ENCODE measurements around the gene ARL6IP6.

- TF ChIP-seq ZBTB1 (CRISPR knock-in tag; IDR thresholded peaks at IDR 0.05; ENCODE audit: borderline replicate concordance) (no peak), EEA1 (CRISPR knock-in tag; IDR thresholded peaks at IDR 0.05; ENCODE audit: borderline replicate concordance) (no peak), PRPF4 (IDR thresholded peaks at IDR 0.05; ENCODE audit: low read depth, low read length, poor library complexity, severe bottlenecking) (no peak), GABPA (IDR thresholded peaks at IDR 0.05; ENCODE audit: low read depth, low read length) (no peak), GABPA (CRISPR knock-in tag; IDR thresholded peaks at IDR 0.05; ENCODE audit: low read depth) (no peak), ZBTB42 (CRISPR knock-in tag; IDR thresholded peaks at IDR 0.05) (no peak), PRDM4 (CRISPR knock-in tag; IDR thresholded peaks at IDR 0.05; ENCODE audit: borderline replicate concordance) (no peak), CEBPG (CRISPR knock-in tag; IDR thresholded peaks at IDR 0.05) (no peak), MXD3 (CRISPR knock-in tag; IDR thresholded peaks at IDR 0.05) (no peak), YEATS4 (CRISPR knock-in tag; IDR thresholded peaks at IDR 0.05; ENCODE audit: borderline replicate concordance) (no peak), GATAD2A (CRISPR knock-in tag; IDR thresholded peaks at IDR 0.05) (no peak)
- TF ChIP-seq, protein P1, sequence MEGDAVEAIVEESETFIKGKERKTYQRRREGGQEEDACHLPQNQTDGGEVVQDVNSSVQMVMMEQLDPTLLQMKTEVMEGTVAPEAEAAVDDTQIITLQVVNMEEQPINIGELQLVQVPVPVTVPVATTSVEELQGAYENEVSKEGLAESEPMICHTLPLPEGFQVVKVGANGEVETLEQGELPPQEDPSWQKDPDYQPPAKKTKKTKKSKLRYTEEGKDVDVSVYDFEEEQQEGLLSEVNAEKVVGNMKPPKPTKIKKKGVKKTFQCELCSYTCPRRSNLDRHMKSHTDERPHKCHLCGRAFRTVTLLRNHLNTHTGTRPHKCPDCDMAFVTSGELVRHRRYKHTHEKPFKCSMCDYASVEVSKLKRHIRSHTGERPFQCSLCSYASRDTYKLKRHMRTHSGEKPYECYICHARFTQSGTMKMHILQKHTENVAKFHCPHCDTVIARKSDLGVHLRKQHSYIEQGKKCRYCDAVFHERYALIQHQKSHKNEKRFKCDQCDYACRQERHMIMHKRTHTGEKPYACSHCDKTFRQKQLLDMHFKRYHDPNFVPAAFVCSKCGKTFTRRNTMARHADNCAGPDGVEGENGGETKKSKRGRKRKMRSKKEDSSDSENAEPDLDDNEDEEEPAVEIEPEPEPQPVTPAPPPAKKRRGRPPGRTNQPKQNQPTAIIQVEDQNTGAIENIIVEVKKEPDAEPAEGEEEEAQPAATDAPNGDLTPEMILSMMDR (CRISPR knock-in tag; IDR thresholded peaks at IDR 0.05), result no peak
- TF ChIP-seq, protein P2, sequence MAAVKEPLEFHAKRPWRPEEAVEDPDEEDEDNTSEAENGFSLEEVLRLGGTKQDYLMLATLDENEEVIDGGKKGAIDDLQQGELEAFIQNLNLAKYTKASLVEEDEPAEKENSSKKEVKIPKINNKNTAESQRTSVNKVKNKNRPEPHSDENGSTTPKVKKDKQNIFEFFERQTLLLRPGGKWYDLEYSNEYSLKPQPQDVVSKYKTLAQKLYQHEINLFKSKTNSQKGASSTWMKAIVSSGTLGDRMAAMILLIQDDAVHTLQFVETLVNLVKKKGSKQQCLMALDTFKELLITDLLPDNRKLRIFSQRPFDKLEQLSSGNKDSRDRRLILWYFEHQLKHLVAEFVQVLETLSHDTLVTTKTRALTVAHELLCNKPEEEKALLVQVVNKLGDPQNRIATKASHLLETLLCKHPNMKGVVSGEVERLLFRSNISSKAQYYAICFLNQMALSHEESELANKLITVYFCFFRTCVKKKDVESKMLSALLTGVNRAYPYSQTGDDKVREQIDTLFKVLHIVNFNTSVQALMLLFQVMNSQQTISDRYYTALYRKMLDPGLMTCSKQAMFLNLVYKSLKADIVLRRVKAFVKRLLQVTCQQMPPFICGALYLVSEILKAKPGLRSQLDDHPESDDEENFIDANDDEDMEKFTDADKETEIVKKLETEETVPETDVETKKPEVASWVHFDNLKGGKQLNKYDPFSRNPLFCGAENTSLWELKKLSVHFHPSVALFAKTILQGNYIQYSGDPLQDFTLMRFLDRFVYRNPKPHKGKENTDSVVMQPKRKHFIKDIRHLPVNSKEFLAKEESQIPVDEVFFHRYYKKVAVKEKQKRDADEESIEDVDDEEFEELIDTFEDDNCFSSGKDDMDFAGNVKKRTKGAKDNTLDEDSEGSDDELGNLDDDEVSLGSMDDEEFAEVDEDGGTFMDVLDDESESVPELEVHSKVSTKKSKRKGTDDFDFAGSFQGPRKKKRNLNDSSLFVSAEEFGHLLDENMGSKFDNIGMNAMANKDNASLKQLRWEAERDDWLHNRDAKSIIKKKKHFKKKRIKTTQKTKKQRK (IDR thresholded peaks at IDR 0.05; ENCODE audit: low read length), result no peak
- TF ChIP-seq, protein P3, sequence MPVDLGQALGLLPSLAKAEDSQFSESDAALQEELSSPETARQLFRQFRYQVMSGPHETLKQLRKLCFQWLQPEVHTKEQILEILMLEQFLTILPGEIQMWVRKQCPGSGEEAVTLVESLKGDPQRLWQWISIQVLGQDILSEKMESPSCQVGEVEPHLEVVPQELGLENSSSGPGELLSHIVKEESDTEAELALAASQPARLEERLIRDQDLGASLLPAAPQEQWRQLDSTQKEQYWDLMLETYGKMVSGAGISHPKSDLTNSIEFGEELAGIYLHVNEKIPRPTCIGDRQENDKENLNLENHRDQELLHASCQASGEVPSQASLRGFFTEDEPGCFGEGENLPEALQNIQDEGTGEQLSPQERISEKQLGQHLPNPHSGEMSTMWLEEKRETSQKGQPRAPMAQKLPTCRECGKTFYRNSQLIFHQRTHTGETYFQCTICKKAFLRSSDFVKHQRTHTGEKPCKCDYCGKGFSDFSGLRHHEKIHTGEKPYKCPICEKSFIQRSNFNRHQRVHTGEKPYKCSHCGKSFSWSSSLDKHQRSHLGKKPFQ (CRISPR knock-in tag; IDR thresholded peaks at IDR 0.05; ENCODE audit: insufficient replicate concordance), result no peak
These were observed 45.2 kb downstream of the ARL6IP6 start for GRCh38 chr2:152763651-152764050.
